K562 (cell line): ENCODE measurements around the gene ISYNA1. TPM values are rescaled to one million over a fixed set of nuclear protein-coding genes. Genes with fewer than 3 reads are reported as not detected.

Experiments
- CHAMP1 ChIP-seq: fragments of 450-650 bp; IDR thresholded peaks from 2 replicates; pipeline ENCODE4 v1.6.1; 2016; ENCODE audit warnings: mild to moderate bottlenecking
- GTF3C2 ChIP-seq: IDR thresholded peaks from 3 replicates; pipeline ENCODE4 v1.6.1; 2011; ENCODE audit warnings: borderline replicate concordance, mild to moderate bottlenecking, moderate library complexity; ENCODE audit not compliant: insufficient read length; ENCODE audit errors: extremely low read depth
- MED1 ChIP-seq: sonication (generic); formaldehyde crosslinking; IDR thresholded peaks from 2 replicates; pipeline ENCODE4 v1.8.1; 2023; ENCODE audit warnings: missing genetic modification reagents, borderline replicate concordance
- PRDM10 ChIP-seq: fragments of 450-650 bp; IDR thresholded peaks from 2 replicates; pipeline ENCODE4 v1.6.1; 2018; ENCODE audit not compliant: partially characterized antibody
- RFX5 ChIP-seq: IDR thresholded peaks from 2 replicates; pipeline ENCODE4 v1.6.1; 2011; ENCODE audit warnings: low read depth, mild to moderate bottlenecking, improper control_type of control experiment, low read length
- RNF2 ChIP-seq: sonication (generic); IDR thresholded peaks from 2 replicates; pipeline ENCODE4 v1.6.1; 2016
- polyA plus RNA-seq, 8 experiments: library from polyadenylated mRNA; depleted of rRNA in 4 of 8; stranded (reverse) in 5 of 8; unstranded in 3 of 8; fragments of >200 nt; fragmentation: Nextera tagmentation in 2 of 8; fragmentation: Illumina TruSeq in 1 of 8; extraction: Ambion mirVana in 2 of 8; extraction: Trizol in 1 of 8; gene quantifications; 2 replicates each; pipeline versions ENCODE4 v1.2.1 to v1.2.3, GENCODE V29; 2011 to 2014; ENCODE audit warnings: inconsistent platforms in 1 of 8, missing spikeins in 1 of 8
- total RNA-seq, 7 experiments: library from RNA; depleted of rRNA in 6 of 7; stranded (reverse); fragments of >200 nt in 6 of 7; fragmentation: Illumina TruSeq in 2 of 7; extraction: Trizol in 2 of 7; gene quantifications; 2 replicates each; pipeline versions ENCODE4 v1.2.1 to v1.2.3, GENCODE V29; 2011 to 2021; ENCODE audit warnings: low replicate concordance in 1 of 7

Gene ISYNA1
- total and polyA plus RNA-seq, 9 of the 15 experiments (the other 6 are each of a cell fraction or from before 2014, with no cell fraction given) = 21.8 to 460 (median 93.2) TPM

GRCh38 chr19:18470787-18471186 is 32.9 kb upstream of the ISYNA1 start (continued):
- TF ChIP-seq CHAMP1 = no peak
- no peak for TF ChIP-seq MED1 (CRISPR knock-in tag)
- no peak for TF ChIP-seq RFX5
- no peak for TF ChIP-seq PRDM10
- no peak for TF ChIP-seq RNF2
- no peak for TF ChIP-seq GTF3C2
